Liver (tissue), 9 donors: ENCODE results near the gene MTIF2. TPM values are rescaled to one million over a fixed set of nuclear protein-coding genes. Genes with fewer than 3 reads are reported as not detected.

Source experiments
- DNase-seq: peaks from one replicate; pipeline ENCODE4 v3.0.0-alpha.2; 2017; ENCODE audit warnings: low spot score
- H3K27ac ChIP-seq, 2 donors: one replicate each; pipeline ENCODE4 v1.7.0; 2013; ENCODE audit warnings: inconsistent platforms in 2 of 2, low read length in 2 of 2, control low read depth in 1 of 2, low read depth in 1 of 2, mild to moderate bottlenecking in 1 of 2
- H3K27me3 ChIP-seq, 4 donors: one replicate each; pipeline versions ENCODE4 v1.6.1 to v1.7.0; 2013; ENCODE audit warnings: low read length in 3 of 4, inconsistent platforms in 1 of 4, mild to moderate bottlenecking in 1 of 4, moderate library complexity in 1 of 4; ENCODE audit not compliant: control insufficient read depth in 4 of 4, insufficient read depth in 4 of 4
- H3K36me3 ChIP-seq, 4 donors: one replicate each; pipeline versions ENCODE4 v1.6.1 to v1.7.0; 2013; ENCODE audit warnings: low read length in 3 of 4, mild to moderate bottlenecking in 3 of 4, low read depth in 1 of 4, moderate library complexity in 1 of 4; ENCODE audit not compliant: control insufficient read depth in 4 of 4, insufficient read depth in 3 of 4
- H3K4me1 ChIP-seq, 4 donors: one replicate each; pipeline versions ENCODE4 v1.6.1 to v1.7.0; 2013; ENCODE audit warnings: low read length in 3 of 4, mild to moderate bottlenecking in 3 of 4, moderate library complexity in 1 of 4; ENCODE audit not compliant: control insufficient read depth in 4 of 4, insufficient read depth in 4 of 4
- H3K4me3 ChIP-seq, 3 donors: one replicate each; pipeline versions ENCODE4 v1.6.1 to v1.7.0; 2013; ENCODE audit warnings: low read length in 3 of 3, control low read depth in 1 of 3, low read depth in 1 of 3, mild to moderate bottlenecking in 1 of 3
- H3K9ac ChIP-seq, 2 donors: one replicate each; pipeline ENCODE4 v1.7.0; 2013; ENCODE audit warnings: low read length in 2 of 2, mild to moderate bottlenecking in 2 of 2, moderate library complexity in 2 of 2, control low read depth in 1 of 2, low read depth in 1 of 2
- H3K9me3 ChIP-seq, 4 donors: one replicate each; pipeline versions ENCODE4 v1.6.1 to v1.7.0; 2013; ENCODE audit warnings: low read length in 3 of 4; ENCODE audit not compliant: control insufficient read depth in 4 of 4
- CTCF ChIP-seq: fragments of 150-350 bp; IDR thresholded peaks from 2 replicates; pipeline ENCODE4 v1.5.1; 2017; ENCODE audit warnings: improper control_type of control experiment, low read depth, low read length; ENCODE audit not compliant: missing input control
- EGR1 ChIP-seq, 2 donors: IDR thresholded peaks; 2 replicates each; pipeline ENCODE4 v1.6.1; 2016 to 2018; ENCODE audit warnings: antibody characterized with exemption in 2 of 2, low read depth in 2 of 2
- FOXA1 ChIP-seq: IDR thresholded peaks from 2 replicates; pipeline ENCODE4 v1.6.1; 2016; ENCODE audit warnings: antibody characterized with exemption
- FOXA2 ChIP-seq: IDR thresholded peaks from 2 replicates; pipeline ENCODE4 v1.6.1; 2016; ENCODE audit warnings: antibody characterized with exemption
- GABPA ChIP-seq, 2 donors: IDR thresholded peaks in 1 of 2; conservative IDR thresholded peaks in 1 of 2; 2 replicates each; pipeline ENCODE4 v1.6.1; 2016; ENCODE audit warnings: antibody characterized with exemption in 2 of 2, mild to moderate bottlenecking in 1 of 2, moderate library complexity in 1 of 2
- HNF4A ChIP-seq, 2 donors: conservative IDR thresholded peaks; 2 replicates each; pipeline ENCODE4 v1.6.1; 2016; ENCODE audit warnings: antibody characterized with exemption in 2 of 2, mild to moderate bottlenecking in 2 of 2
- HNF4G ChIP-seq: IDR thresholded peaks from 2 replicates; pipeline ENCODE4 v1.6.1; 2016; ENCODE audit warnings: antibody characterized with exemption
- JUND ChIP-seq, 2 donors: IDR thresholded peaks; 2 replicates each; pipeline ENCODE4 v1.6.1; 2016; ENCODE audit warnings: antibody characterized with exemption in 2 of 2
- MAX ChIP-seq: IDR thresholded peaks from 2 replicates; pipeline ENCODE4 v1.6.1; 2016; ENCODE audit warnings: antibody characterized with exemption
- NR2F2 ChIP-seq: IDR thresholded peaks from 2 replicates; pipeline ENCODE4 v1.6.1; 2016; ENCODE audit warnings: antibody characterized with exemption
- RAD21 ChIP-seq, 2 donors: IDR thresholded peaks; 2 replicates each; pipeline ENCODE4 v1.6.1; 2016; ENCODE audit warnings: antibody characterized with exemption in 2 of 2, mild to moderate bottlenecking in 2 of 2
- RXRA ChIP-seq, 2 donors: IDR thresholded peaks; 2 replicates each; pipeline ENCODE4 v1.6.1; 2017 to 2018; ENCODE audit warnings: antibody characterized with exemption in 2 of 2, mild to moderate bottlenecking in 1 of 2
- SP1 ChIP-seq: IDR thresholded peaks from 2 replicates; pipeline ENCODE4 v1.6.1; 2018; ENCODE audit warnings: antibody characterized with exemption, mild to moderate bottlenecking
- TAF1 ChIP-seq: conservative IDR thresholded peaks from 2 replicates; pipeline ENCODE4 v1.6.1; 2016; ENCODE audit warnings: antibody characterized with exemption, mild to moderate bottlenecking
- YY1 ChIP-seq: IDR thresholded peaks from 2 replicates; pipeline ENCODE4 v1.6.1; 2016; ENCODE audit warnings: antibody characterized with exemption, mild to moderate bottlenecking
- WGBS: extraction: QIAGEN DNeasy Blood & Tissue Kit; methylation state at CpG from one replicate; pipeline ENCODE4 v1.1.7; 2013; 5-methylcytosine and 5-hydroxymethylcytosine counted together
- polyA plus RNA-seq, 2 donors: library from polyadenylated mRNA; stranded (reverse) in 1 of 2; unstranded in 1 of 2; fragments of 200-250 nt in 1 of 2; fragments of >200 nt in 1 of 2; fragmentation: Nextera tagmentation in 1 of 2; extraction: Ambion mirVana in 1 of 2; gene quantifications; one replicate each; pipeline versions ENCODE4 v1.2.1 to v1.2.3, GENCODE V29; 2013 to 2015
- total RNA-seq, 2 donors: library from RNA; depleted of rRNA; stranded (reverse); fragments of >200 nt; gene quantifications; one replicate each; pipeline ENCODE4 v1.2.3, GENCODE V29; 2014
- TF ChIP-seq, protein P1 (sequence below): IDR thresholded peaks from 2 replicates; pipeline ENCODE4 v1.6.1; 2016; ENCODE audit warnings: antibody characterized with exemption
- TF ChIP-seq, protein P2 (sequence below): IDR thresholded peaks from 2 replicates; pipeline ENCODE4 v1.6.1; 2016; ENCODE audit warnings: antibody characterized with exemption
- TF ChIP-seq, protein P3 (sequence below): IDR thresholded peaks from 2 replicates; pipeline ENCODE4 v1.6.1; 2016; ENCODE audit warnings: antibody characterized with exemption, mild to moderate bottlenecking
- donor health status: healthy.
- donor health status: healthy.
- donor health status: healthy.
- donor health status: healthy.
- donor health status: healthy.

The MTIF2 gene
- total and polyA plus RNA-seq, 4 donors: 15.4 to 29.7 (median 18.2) TPM

GRCh38 chr2:55314985-55315384 is 46.0 kb upstream of the MTIF2 start:
- Histone ChIP-seq H3K9me3 (no peaks in the 10 kb centered on the region), H3K4me1 (no peaks in the 10 kb centered on the region), H3K4me3 (no peak overlapping the region), H3K9ac (no peak overlapping the region), H3K27ac (no peak overlapping the region), H3K36me3 (peaks cover 2 to 14% (median 9%) of the 10 kb centered on the region in 4 donors), H3K27me3 (no peaks in the 10 kb centered on the region)
- no peak for DNase-seq
- no peak for TF ChIP-seq YY1
- no peak for TF ChIP-seq JUND (IDR thresholded peaks at IDR 0.05)
- no peak for TF ChIP-seq FOXA2
- TF ChIP-seq RXRA (IDR thresholded peaks at IDR 0.05): no peak
- no peak for TF ChIP-seq CTCF
- TF ChIP-seq GABPA (IDR thresholded peaks at IDR 0.05 in 1 of 2, conservative IDR thresholded peaks at IDR 0.05 in 1 of 2): no peak
- TF ChIP-seq NR2F2: no peak
- TF ChIP-seq, protein P1, sequence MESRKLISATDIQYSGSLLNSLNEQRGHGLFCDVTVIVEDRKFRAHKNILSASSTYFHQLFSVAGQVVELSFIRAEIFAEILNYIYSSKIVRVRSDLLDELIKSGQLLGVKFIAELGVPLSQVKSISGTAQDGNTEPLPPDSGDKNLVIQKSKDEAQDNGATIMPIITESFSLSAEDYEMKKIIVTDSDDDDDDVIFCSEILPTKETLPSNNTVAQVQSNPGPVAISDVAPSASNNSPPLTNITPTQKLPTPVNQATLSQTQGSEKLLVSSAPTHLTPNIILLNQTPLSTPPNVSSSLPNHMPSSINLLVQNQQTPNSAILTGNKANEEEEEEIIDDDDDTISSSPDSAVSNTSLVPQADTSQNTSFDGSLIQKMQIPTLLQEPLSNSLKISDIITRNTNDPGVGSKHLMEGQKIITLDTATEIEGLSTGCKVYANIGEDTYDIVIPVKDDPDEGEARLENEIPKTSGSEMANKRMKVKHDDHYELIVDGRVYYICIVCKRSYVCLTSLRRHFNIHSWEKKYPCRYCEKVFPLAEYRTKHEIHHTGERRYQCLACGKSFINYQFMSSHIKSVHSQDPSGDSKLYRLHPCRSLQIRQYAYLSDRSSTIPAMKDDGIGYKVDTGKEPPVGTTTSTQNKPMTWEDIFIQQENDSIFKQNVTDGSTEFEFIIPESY: no peak
- TF ChIP-seq RAD21 (IDR thresholded peaks at IDR 0.05): no peak
- TF ChIP-seq SP1: no peak
- TF ChIP-seq TAF1: no peak
- TF ChIP-seq FOXA1: no peak
- TF ChIP-seq MAX: no peak
- no peak for TF ChIP-seq HNF4G
- TF ChIP-seq HNF4A (conservative IDR thresholded peaks at IDR 0.05): no peak
- TF ChIP-seq, protein P2, sequence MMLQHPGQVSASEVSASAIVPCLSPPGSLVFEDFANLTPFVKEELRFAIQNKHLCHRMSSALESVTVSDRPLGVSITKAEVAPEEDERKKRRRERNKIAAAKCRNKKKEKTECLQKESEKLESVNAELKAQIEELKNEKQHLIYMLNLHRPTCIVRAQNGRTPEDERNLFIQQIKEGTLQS: no peak
- TF ChIP-seq EGR1 (IDR thresholded peaks at IDR 0.05; ENCODE audit: low read depth in 2 of 2): no peak
- TF ChIP-seq, protein P3, sequence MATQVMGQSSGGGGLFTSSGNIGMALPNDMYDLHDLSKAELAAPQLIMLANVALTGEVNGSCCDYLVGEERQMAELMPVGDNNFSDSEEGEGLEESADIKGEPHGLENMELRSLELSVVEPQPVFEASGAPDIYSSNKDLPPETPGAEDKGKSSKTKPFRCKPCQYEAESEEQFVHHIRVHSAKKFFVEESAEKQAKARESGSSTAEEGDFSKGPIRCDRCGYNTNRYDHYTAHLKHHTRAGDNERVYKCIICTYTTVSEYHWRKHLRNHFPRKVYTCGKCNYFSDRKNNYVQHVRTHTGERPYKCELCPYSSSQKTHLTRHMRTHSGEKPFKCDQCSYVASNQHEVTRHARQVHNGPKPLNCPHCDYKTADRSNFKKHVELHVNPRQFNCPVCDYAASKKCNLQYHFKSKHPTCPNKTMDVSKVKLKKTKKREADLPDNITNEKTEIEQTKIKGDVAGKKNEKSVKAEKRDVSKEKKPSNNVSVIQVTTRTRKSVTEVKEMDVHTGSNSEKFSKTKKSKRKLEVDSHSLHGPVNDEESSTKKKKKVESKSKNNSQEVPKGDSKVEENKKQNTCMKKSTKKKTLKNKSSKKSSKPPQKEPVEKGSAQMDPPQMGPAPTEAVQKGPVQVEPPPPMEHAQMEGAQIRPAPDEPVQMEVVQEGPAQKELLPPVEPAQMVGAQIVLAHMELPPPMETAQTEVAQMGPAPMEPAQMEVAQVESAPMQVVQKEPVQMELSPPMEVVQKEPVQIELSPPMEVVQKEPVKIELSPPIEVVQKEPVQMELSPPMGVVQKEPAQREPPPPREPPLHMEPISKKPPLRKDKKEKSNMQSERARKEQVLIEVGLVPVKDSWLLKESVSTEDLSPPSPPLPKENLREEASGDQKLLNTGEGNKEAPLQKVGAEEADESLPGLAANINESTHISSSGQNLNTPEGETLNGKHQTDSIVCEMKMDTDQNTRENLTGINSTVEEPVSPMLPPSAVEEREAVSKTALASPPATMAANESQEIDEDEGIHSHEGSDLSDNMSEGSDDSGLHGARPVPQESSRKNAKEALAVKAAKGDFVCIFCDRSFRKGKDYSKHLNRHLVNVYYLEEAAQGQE: no peak
- WGBS: 82% methylated on average over 1 of the region's 1 CpG
